WTC11 (cell line): ENCODE data around the gene SLC22A15. TPM values are rescaled to one million over a fixed set of nuclear protein-coding genes. Genes with fewer than 3 reads are reported as not detected.

Experiments
- ATAC-seq: fragments of 200-7000 bp; cut with Tn5 transposase; 2 replicates; pipeline ENCODE4 v1.10.0; 2021; ENCODE audit warnings: mild to moderate bottlenecking, moderate library complexity
- CTCF ChIA-PET: fragments of 300-600 bp; sonication (Branson Sonifier 250); formaldehyde crosslinking; loops from one replicate; lab custom pipeline; 2021; ENCODE audit warnings: antibody characterized with exemption; lab: Charles Lee
- POLR2A ChIA-PET: fragments of 350-600 bp; sonication (Branson Sonifier 250); formaldehyde crosslinking; loops from one replicate; lab custom pipeline; 2021; ENCODE audit warnings: antibody characterized with exemption; lab: Charles Lee
- DNase-seq: peaks from one replicate; pipeline ENCODE4 v3.0.0; 2021; ENCODE audit warnings: low spot score
- H3K27ac Mint-ChIP-seq: 2 replicates; pipeline ENCODE4 v1.8.0; 2021; ENCODE audit warnings: mixed read lengths
- H3K27me3 Mint-ChIP-seq: 2 replicates; pipeline ENCODE4 v1.8.0; 2021; ENCODE audit warnings: low read depth, mild to moderate bottlenecking, moderate library complexity, mixed read lengths
- H3K36me3 Mint-ChIP-seq: 2 replicates; pipeline ENCODE4 v1.8.0; 2021; ENCODE audit warnings: mixed read lengths
- H3K4me1 Mint-ChIP-seq: 2 replicates; pipeline ENCODE4 v1.8.0; 2022; ENCODE audit warnings: mixed read lengths
- H3K4me3 Mint-ChIP-seq: 2 replicates; pipeline ENCODE4 v1.8.0; 2021; ENCODE audit warnings: mild to moderate bottlenecking, moderate library complexity, mixed read lengths
- H3K9me3 Mint-ChIP-seq: 2 replicates; pipeline ENCODE4 v1.8.0; 2021; ENCODE audit warnings: mixed read lengths
- FOXP1 ChIP-seq: sonication (generic); formaldehyde crosslinking; IDR thresholded peaks from 2 replicates; pipeline ENCODE4 v1.8.0; 2022; ENCODE audit warnings: missing genetic modification reagents, mild to moderate bottlenecking, moderate library complexity, borderline replicate concordance
- GTF2I ChIP-seq: fragments of 250-450 bp; sonication (Bioruptor Pico); conservative IDR thresholded peaks from 2 replicates; pipeline ENCODE4 v1.4.0; 2021; ENCODE audit warnings: mild to moderate bottlenecking
- MXD4 ChIP-seq: fragments of 250-450 bp; sonication (Bioruptor Pico); IDR thresholded peaks from 2 replicates; pipeline ENCODE4 v1.8.0; 2021; ENCODE audit warnings: mild to moderate bottlenecking, moderate library complexity, borderline replicate concordance
- NFATC4 ChIP-seq: fragments of 250-450 bp; sonication (Bioruptor Pico); IDR thresholded peaks from 2 replicates; pipeline ENCODE4 v1.9.0; 2021; ENCODE audit warnings: mild to moderate bottlenecking
- NR3C1 ChIP-seq: sonication (generic); formaldehyde crosslinking; conservative IDR thresholded peaks from 2 replicates; pipeline ENCODE4 v1.8.1; 2023; ENCODE audit warnings: low read depth, mild to moderate bottlenecking, missing genetic modification reagents
- SP1 ChIP-seq: sonication (generic); formaldehyde crosslinking; conservative IDR thresholded peaks from 2 replicates; pipeline ENCODE4 v1.8.1; 2022; ENCODE audit warnings: missing genetic modification reagents
- TCF7 ChIP-seq: sonication (generic); formaldehyde crosslinking; IDR thresholded peaks from 2 replicates; pipeline ENCODE4 v1.8.0; 2022; ENCODE audit warnings: mild to moderate bottlenecking, low read depth, missing genetic modification reagents, moderate library complexity
- ZNF219 ChIP-seq: sonication (generic); formaldehyde crosslinking; IDR thresholded peaks from 2 replicates; pipeline ENCODE4 v1.8.0; 2023; ENCODE audit warnings: missing genetic modification reagents, mild to moderate bottlenecking, borderline replicate concordance
- ZNF396 ChIP-seq: fragments of 250-450 bp; sonication (Bioruptor Pico); IDR thresholded peaks from 2 replicates; pipeline ENCODE4 v1.8.0; 2021; ENCODE audit warnings: mild to moderate bottlenecking, moderate library complexity, borderline replicate concordance
- ZNF416 ChIP-seq: fragments of 250-450 bp; sonication (Bioruptor Pico); IDR thresholded peaks from 2 replicates; pipeline ENCODE4 v1.9.0; 2021; ENCODE audit warnings: mild to moderate bottlenecking, inconsistent platforms
- ZNF423 ChIP-seq: fragments of 250-450 bp; sonication (Bioruptor Pico); IDR thresholded peaks from 2 replicates; pipeline ENCODE4 v2.1.2; 2022; ENCODE audit warnings: mild to moderate bottlenecking, moderate library complexity
- total RNA-seq: library from RNA; stranded (reverse); gene quantifications from 3 replicates; pipeline ENCODE4 v1.2.3, GENCODE V29; 2021
- TF ChIP-seq, protein P1 (sequence below): fragments of 250-450 bp; sonication (Bioruptor Pico); IDR thresholded peaks from 2 replicates; pipeline ENCODE4 v1.9.0; 2021; ENCODE audit warnings: mild to moderate bottlenecking
- TF ChIP-seq, protein P2 (sequence below): sonication (generic); formaldehyde crosslinking; IDR thresholded peaks from 2 replicates; pipeline ENCODE4 v1.8.0; 2022; ENCODE audit warnings: mild to moderate bottlenecking, missing genetic modification reagents
- TF ChIP-seq, protein P3 (sequence below): sonication (generic); formaldehyde crosslinking; IDR thresholded peaks from 2 replicates; pipeline ENCODE4 v1.8.1; 2023; ENCODE audit warnings: mild to moderate bottlenecking, missing genetic modification reagents
- TF ChIP-seq, protein P4 (sequence below): sonication (generic); formaldehyde crosslinking; IDR thresholded peaks from 2 replicates; pipeline ENCODE4 v1.8.0; 2022; ENCODE audit warnings: mild to moderate bottlenecking, missing genetic modification reagents
- TF ChIP-seq, protein P5 (sequence below): fragments of 250-450 bp; sonication (Bioruptor Pico); IDR thresholded peaks from 2 replicates; pipeline ENCODE4 v1.8.0; 2021; ENCODE audit warnings: mild to moderate bottlenecking
- TF ChIP-seq, protein P6 (sequence below): sonication (generic); formaldehyde crosslinking; conservative IDR thresholded peaks from 2 replicates; pipeline ENCODE4 v1.8.1; 2023; ENCODE audit warnings: mild to moderate bottlenecking, low read depth, missing genetic modification reagents, moderate library complexity

The SLC22A15 gene
- total RNA-seq, 1 experiment from 2014 or later = 4.5 TPM

DNA sequence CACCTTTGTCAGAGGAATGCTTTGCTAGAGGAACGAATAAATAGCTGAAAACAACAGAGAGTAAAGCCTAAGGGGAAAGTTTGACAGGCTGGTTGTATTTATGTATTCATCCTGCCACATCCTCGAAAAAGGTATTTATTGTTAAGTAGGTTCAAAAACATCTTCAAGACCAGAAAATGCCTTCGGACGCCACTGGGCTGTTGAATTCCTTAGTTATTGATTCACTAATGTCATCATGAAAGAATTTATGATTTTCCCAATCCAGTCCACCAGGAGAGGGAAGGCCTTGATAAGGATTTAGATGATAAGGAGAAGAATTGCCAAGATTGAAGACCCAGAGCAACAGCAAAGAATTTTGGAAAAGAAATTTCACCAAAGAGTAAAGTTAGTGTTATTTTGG is 99.7 kb downstream of the SLC22A15 start (continued):
- TF ChIP-seq ZNF423 (CRISPR knock-in tag) (no peak), TCF7 (no peak)
- TF ChIP-seq, protein P1, sequence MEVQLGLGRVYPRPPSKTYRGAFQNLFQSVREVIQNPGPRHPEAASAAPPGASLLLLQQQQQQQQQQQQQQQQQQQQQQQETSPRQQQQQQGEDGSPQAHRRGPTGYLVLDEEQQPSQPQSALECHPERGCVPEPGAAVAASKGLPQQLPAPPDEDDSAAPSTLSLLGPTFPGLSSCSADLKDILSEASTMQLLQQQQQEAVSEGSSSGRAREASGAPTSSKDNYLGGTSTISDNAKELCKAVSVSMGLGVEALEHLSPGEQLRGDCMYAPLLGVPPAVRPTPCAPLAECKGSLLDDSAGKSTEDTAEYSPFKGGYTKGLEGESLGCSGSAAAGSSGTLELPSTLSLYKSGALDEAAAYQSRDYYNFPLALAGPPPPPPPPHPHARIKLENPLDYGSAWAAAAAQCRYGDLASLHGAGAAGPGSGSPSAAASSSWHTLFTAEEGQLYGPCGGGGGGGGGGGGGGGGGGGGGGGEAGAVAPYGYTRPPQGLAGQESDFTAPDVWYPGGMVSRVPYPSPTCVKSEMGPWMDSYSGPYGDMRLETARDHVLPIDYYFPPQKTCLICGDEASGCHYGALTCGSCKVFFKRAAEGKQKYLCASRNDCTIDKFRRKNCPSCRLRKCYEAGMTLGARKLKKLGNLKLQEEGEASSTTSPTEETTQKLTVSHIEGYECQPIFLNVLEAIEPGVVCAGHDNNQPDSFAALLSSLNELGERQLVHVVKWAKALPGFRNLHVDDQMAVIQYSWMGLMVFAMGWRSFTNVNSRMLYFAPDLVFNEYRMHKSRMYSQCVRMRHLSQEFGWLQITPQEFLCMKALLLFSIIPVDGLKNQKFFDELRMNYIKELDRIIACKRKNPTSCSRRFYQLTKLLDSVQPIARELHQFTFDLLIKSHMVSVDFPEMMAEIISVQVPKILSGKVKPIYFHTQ (CRISPR knock-in tag) = no peak
- TF ChIP-seq, protein P2, sequence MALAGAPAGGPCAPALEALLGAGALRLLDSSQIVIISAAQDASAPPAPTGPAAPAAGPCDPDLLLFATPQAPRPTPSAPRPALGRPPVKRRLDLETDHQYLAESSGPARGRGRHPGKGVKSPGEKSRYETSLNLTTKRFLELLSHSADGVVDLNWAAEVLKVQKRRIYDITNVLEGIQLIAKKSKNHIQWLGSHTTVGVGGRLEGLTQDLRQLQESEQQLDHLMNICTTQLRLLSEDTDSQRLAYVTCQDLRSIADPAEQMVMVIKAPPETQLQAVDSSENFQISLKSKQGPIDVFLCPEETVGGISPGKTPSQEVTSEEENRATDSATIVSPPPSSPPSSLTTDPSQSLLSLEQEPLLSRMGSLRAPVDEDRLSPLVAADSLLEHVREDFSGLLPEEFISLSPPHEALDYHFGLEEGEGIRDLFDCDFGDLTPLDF = no peak

DNA sequence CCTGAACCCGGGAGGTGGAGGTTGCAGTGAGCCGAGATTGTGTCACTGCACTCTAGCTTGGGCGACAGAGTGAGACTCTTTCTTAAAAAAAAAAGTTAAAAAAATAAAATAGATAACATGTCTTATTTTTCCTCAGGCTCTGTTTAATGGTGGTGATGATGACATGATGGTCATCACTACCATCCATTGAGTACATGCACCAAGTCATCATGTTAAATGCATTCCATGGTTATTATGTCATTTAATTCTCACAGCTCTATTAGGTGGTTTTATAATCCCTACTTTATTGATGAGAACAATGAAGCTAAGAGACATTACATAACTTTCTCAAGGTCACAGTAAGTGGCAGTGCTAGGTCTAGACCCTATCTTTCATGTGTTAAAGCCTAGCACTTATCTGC is 100.5 kb downstream of the SLC22A15 start:
- ChIA-PET CTCF (no interaction called here), POLR2A (no interaction called here)
- no peak overlapping the region for H3K4me3 Mint-ChIP-seq

DNA sequence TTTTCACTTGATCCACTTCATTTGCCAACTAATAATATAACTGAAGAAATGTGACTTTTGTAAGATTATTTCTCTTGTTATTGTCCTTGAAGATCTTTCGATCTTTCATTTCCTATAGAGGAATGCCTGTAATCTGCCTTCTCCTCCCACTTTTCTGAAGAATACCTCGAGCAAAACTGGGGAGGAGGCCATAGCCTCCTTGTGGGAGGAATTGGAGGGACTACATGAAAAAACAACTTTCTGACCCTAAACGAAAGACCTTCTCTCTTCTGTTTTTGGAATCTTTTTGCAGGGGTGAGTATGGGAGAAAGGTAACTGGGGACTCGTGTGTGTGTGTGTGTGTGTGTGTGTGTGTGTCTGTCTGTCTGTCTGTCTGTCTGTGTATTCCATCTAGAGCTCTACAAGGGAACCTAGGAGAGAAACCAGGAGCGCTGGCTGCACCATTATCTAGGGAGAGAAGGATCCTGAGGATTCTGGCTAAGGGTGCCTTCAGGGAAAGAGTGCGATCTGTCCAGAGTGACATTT is 102.4 kb downstream of the SLC22A15 start:
- Mint-ChIP-seq H3K4me1 (peaks cover 13% of the 10 kb centered on the region), H3K27ac (no peak overlapping the region), H3K4me3 (no peak overlapping the region), H3K36me3 (no peaks in the 10 kb centered on the region), H3K27me3 (no peaks in the 10 kb centered on the region), H3K9me3 (no peaks in the 10 kb centered on the region)
- ATAC-seq (peak; percentile 60; the same call in 1 of the 2 replicates), DNase-seq (no peak)
- CTCF ChIA-PET = no interaction called here
- no peak for TF ChIP-seq ZNF416 (CRISPR knock-in tag)
- no peak for TF ChIP-seq FOXP1 (CRISPR knock-in tag)
- TF ChIP-seq GTF2I = no peak
- no peak for TF ChIP-seq ZNF219 (CRISPR knock-in tag)
- POLR2A ChIA-PET = no interaction called here

More for the DNA sequence above, 100.5 kb downstream of the SLC22A15 start:
- peaks cover 13% of the 10 kb centered on the region for H3K4me1 Mint-ChIP-seq
- no peak for ATAC-seq
- no peaks in the 10 kb centered on the region for H3K36me3 Mint-ChIP-seq
- DNase-seq = no peak
- H3K9me3 Mint-ChIP-seq = no peaks in the 10 kb centered on the region
- no peak overlapping the region for H3K27ac Mint-ChIP-seq
- no peaks in the 10 kb centered on the region for H3K27me3 Mint-ChIP-seq
- TF ChIP-seq NFATC4 (CRISPR knock-in tag) = no peak

DNA sequence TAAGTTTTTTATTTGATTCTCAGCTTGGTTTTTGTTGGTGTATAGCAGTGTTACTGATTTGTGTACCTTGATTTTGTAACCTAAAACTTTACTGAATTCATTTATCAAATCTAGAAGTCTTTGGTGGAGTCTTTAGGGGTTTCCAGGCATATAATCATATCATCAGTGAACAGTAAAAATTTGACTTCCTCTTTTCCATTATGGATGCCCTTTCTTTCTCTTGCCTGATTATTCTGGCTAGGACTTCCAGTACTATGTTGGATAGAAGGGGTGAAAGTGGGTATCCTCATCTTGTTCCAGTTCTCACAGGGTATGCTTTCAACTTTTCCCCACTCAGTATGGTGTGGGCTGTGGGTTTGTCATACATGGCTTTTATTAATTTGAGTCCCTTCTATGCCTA is 111.3 kb downstream of the SLC22A15 start:
- DNase-seq (no peak), ATAC-seq (no peak)
- TF ChIP-seq MXD4 (CRISPR knock-in tag) = no peak
- no peak for TF ChIP-seq SP1
- no peak for TF ChIP-seq ZNF396
- TF ChIP-seq, protein P3, sequence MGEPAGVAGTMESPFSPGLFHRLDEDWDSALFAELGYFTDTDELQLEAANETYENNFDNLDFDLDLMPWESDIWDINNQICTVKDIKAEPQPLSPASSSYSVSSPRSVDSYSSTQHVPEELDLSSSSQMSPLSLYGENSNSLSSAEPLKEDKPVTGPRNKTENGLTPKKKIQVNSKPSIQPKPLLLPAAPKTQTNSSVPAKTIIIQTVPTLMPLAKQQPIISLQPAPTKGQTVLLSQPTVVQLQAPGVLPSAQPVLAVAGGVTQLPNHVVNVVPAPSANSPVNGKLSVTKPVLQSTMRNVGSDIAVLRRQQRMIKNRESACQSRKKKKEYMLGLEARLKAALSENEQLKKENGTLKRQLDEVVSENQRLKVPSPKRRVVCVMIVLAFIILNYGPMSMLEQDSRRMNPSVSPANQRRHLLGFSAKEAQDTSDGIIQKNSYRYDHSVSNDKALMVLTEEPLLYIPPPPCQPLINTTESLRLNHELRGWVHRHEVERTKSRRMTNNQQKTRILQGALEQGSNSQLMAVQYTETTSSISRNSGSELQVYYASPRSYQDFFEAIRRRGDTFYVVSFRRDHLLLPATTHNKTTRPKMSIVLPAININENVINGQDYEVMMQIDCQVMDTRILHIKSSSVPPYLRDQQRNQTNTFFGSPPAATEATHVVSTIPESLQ = no peak
- TF ChIP-seq, protein P4, sequence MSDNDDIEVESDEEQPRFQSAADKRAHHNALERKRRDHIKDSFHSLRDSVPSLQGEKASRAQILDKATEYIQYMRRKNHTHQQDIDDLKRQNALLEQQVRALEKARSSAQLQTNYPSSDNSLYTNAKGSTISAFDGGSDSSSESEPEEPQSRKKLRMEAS (CRISPR knock-in tag) = no peak
- TF ChIP-seq, protein P5, sequence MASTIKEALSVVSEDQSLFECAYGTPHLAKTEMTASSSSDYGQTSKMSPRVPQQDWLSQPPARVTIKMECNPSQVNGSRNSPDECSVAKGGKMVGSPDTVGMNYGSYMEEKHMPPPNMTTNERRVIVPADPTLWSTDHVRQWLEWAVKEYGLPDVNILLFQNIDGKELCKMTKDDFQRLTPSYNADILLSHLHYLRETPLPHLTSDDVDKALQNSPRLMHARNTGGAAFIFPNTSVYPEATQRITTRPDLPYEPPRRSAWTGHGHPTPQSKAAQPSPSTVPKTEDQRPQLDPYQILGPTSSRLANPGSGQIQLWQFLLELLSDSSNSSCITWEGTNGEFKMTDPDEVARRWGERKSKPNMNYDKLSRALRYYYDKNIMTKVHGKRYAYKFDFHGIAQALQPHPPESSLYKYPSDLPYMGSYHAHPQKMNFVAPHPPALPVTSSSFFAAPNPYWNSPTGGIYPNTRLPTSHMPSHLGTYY (CRISPR knock-in tag) = no peak
- no peak for TF ChIP-seq NR3C1
- TF ChIP-seq, protein P6, sequence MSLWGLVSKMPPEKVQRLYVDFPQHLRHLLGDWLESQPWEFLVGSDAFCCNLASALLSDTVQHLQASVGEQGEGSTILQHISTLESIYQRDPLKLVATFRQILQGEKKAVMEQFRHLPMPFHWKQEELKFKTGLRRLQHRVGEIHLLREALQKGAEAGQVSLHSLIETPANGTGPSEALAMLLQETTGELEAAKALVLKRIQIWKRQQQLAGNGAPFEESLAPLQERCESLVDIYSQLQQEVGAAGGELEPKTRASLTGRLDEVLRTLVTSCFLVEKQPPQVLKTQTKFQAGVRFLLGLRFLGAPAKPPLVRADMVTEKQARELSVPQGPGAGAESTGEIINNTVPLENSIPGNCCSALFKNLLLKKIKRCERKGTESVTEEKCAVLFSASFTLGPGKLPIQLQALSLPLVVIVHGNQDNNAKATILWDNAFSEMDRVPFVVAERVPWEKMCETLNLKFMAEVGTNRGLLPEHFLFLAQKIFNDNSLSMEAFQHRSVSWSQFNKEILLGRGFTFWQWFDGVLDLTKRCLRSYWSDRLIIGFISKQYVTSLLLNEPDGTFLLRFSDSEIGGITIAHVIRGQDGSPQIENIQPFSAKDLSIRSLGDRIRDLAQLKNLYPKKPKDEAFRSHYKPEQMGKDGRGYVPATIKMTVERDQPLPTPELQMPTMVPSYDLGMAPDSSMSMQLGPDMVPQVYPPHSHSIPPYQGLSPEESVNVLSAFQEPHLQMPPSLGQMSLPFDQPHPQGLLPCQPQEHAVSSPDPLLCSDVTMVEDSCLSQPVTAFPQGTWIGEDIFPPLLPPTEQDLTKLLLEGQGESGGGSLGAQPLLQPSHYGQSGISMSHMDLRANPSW = no peak
- Mint-ChIP-seq H3K9me3 (peaks cover 30% of the 10 kb centered on the region), H3K36me3 (peaks cover 19% of the 10 kb centered on the region), H3K4me3 (no peak overlapping the region), H3K27ac (no peak overlapping the region), H3K4me1 (no peaks in the 10 kb centered on the region), H3K27me3 (peaks cover 4% of the 10 kb centered on the region; the same call in 1 of the 2 replicates)
- POLR2A ChIA-PET = no interaction called here
- CTCF ChIA-PET = no interaction called here
